Transverse colon (tissue), 4 donors: Measurements from ENCODE around the gene TMEM129.

Source experiments
- POLR2A ChIP-seq: fragments of 450-650 bp; IDR thresholded peaks from one replicate; pipeline ENCODE4 v1.6.1; 2016; ENCODE audit warnings: antibody characterized with exemption, mild to moderate bottlenecking, moderate library complexity
- POLR2AphosphoS5 ChIP-seq, 3 donors: sonication (generic); formaldehyde crosslinking; IDR thresholded peaks; one replicate each; pipeline ENCODE4 v1.6.1; 2016; ENCODE audit warnings: antibody characterized with exemption in 3 of 3
- TF ChIP-seq, protein P1 (sequence below), 5 experiments: fragments of 200-600 bp in 3 of 5; fragments of 450-650 bp in 2 of 5; sonication (generic) in 3 of 5; IDR thresholded peaks; 1 replicate in 2 of 5; 2 replicates in 3 of 5; pipeline ENCODE4 v1.5.1; 2016 to 2017; ENCODE audit warnings: antibody characterized with exemption in 5 of 5, inconsistent platforms in 3 of 5, mild to moderate bottlenecking in 2 of 5, moderate library complexity in 1 of 5

DNA sequence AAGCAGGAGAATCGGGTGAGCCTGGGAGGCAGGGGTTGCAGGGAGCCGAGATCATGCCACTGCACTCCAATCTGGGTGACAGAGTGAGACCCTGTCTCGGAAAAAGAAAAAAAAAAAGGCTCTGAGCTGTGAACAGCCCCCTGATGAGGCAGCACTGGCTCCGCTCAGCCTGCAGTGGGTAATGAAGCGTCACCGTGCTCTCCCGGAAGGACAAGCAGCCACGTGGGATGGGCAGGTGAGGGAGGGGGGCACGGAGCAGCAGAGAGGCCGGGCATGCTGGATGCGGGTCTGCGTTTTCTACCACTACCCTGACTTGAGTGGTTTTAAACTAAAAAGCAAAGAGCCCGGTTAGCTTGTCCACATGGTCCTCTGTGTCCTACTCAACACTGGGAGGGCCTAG lies 15.7 kb upstream of the TMEM129 start:
- TF ChIP-seq POLR2A (no peak), POLR2AphosphoS5 (IDR thresholded peaks at IDR 0.05) (no peak)
- TF ChIP-seq, protein P1, sequence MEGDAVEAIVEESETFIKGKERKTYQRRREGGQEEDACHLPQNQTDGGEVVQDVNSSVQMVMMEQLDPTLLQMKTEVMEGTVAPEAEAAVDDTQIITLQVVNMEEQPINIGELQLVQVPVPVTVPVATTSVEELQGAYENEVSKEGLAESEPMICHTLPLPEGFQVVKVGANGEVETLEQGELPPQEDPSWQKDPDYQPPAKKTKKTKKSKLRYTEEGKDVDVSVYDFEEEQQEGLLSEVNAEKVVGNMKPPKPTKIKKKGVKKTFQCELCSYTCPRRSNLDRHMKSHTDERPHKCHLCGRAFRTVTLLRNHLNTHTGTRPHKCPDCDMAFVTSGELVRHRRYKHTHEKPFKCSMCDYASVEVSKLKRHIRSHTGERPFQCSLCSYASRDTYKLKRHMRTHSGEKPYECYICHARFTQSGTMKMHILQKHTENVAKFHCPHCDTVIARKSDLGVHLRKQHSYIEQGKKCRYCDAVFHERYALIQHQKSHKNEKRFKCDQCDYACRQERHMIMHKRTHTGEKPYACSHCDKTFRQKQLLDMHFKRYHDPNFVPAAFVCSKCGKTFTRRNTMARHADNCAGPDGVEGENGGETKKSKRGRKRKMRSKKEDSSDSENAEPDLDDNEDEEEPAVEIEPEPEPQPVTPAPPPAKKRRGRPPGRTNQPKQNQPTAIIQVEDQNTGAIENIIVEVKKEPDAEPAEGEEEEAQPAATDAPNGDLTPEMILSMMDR (IDR thresholded peaks at IDR 0.05) = no peak
